Measurements from ENCODE around the gene SCTR.

SCTR gene

GRCh38 chr2:119429225-119429981 lies 94.9 kb downstream of the SCTR start:
- no peak for DNase-seq (ENCODE audit: low read depth)

- no peak for DNase-seq (ENCODE audit: low read depth)
Measured at GRCh38 chr2:119428488-119429224, 95.6 kb downstream of the SCTR start.

- no peak for DNase-seq (ENCODE audit: low read depth)
Measured at GRCh38 chr2:119427756-119428155, 96.5 kb downstream of the SCTR start.

GRCh38 chr2:119426801-119427395 lies 97.4 kb downstream of the SCTR start:
- no peak for DNase-seq (ENCODE audit: low read depth)

GRCh38 chr2:119426396-119426675 lies 97.9 kb downstream of the SCTR start:
- DNase-seq (ENCODE audit: low read depth), result no peak

- no peak for DNase-seq (ENCODE audit: low read depth)
Measured at GRCh38 chr2:119425620-119426395, 98.5 kb downstream of the SCTR start.

GRCh38 chr2:119425119-119425405 lies 99.2 kb downstream of the SCTR start:
- DNase-seq (ENCODE audit: low read depth), result no peak

- DNase-seq (ENCODE audit: low read depth), result no peak
Measured at GRCh38 chr2:119424284-119425118, 99.8 kb downstream of the SCTR start.

GRCh38 chr2:119423811-119424210 lies 100.5 kb downstream of the SCTR start:
- no peak for DNase-seq (ENCODE audit: low read depth)

GRCh38 chr2:119423108-119423444 lies 101.2 kb downstream of the SCTR start:
- no peak for DNase-seq (ENCODE audit: low read depth)

GRCh38 chr2:119422360-119423107 lies 101.7 kb downstream of the SCTR start:
- no peak for DNase-seq (ENCODE audit: low read depth)

- no peak for DNase-seq (ENCODE audit: low read depth)
Measured at GRCh38 chr2:119421741-119422140, 102.5 kb downstream of the SCTR start.

GRCh38 chr2:119421304-119421703 lies 103.0 kb downstream of the SCTR start:
- no peak for DNase-seq (ENCODE audit: low read depth)

GRCh38 chr2:119419803-119420508 lies 104.3 kb downstream of the SCTR start:
- DNase-seq (ENCODE audit: low read depth), result no peak

- no peak for DNase-seq (ENCODE audit: low read depth)
Measured at GRCh38 chr2:119419065-119419464, 105.2 kb downstream of the SCTR start.

- no peak for DNase-seq (ENCODE audit: low read depth)
Measured at GRCh38 chr2:119417908-119418307, 106.4 kb downstream of the SCTR start.

- DNase-seq (ENCODE audit: low read depth), result no peak
Measured at GRCh38 chr2:119416299-119416923, 107.9 kb downstream of the SCTR start.

- no peak for DNase-seq (ENCODE audit: low read depth)
Measured at GRCh38 chr2:119415630-119416029, 108.7 kb downstream of the SCTR start.

GRCh38 chr2:119414894-119415293 lies 109.4 kb downstream of the SCTR start:
- DNase-seq (ENCODE audit: low read depth), result no peak

- DNase-seq (ENCODE audit: low read depth), result no peak
Measured at GRCh38 chr2:119409506-119409905, 114.8 kb downstream of the SCTR start.

Measured in activated gamma-delta T cell treated with anti-CD3 and anti-CD28 coated beads, Interleukin-2, amount 50 U/mL, for 16 hours (primary cell).